MV-4-11 (cell line): Measurements from ENCODE around the gene IFNAR1.
"Not testable (repeated sequence)": the region's sequence is repeated elsewhere in the genome, so short reads cannot be mapped to it uniquely, and the experiment has no call there.

ENCODE experiments used
- DNase-seq: peaks from one replicate; lab custom pipeline; 2025; lab: John Stamatoyannopoulos, UW

Gene IFNAR1

GRCh38 chr21:33308586-33309490, 15.9 kb upstream of the IFNAR1 start:
- DNase-seq = peak; percentile 96

GRCh38 chr21:33309778-33310177, 15.0 kb upstream of the IFNAR1 start:
- no peak for DNase-seq

GRCh38 chr21:33312121-33312520, 12.6 kb upstream of the IFNAR1 start:
- DNase-seq = peak; percentile 34

GRCh38 chr21:33313183-33313582, 11.6 kb upstream of the IFNAR1 start:
- DNase-seq = peak; percentile 55

- DNase-seq = no peak
Observed at GRCh38 chr21:33313611-33314010, 11.2 kb upstream of the IFNAR1 start.

GRCh38 chr21:33314111-33314510, 10.7 kb upstream of the IFNAR1 start:
- DNase-seq = no peak

GRCh38 chr21:33315946-33316710, 8.6 kb upstream of the IFNAR1 start:
- DNase-seq = no peak

- DNase-seq = peak; percentile 56
Observed at GRCh38 chr21:33317145-33317544, 7.6 kb upstream of the IFNAR1 start.

GRCh38 chr21:33317786-33318486, 6.8 kb upstream of the IFNAR1 start:
- DNase-seq = no peak

- not testable (repeated sequence) for DNase-seq
Observed at GRCh38 chr21:33321005-33321404, 3.8 kb upstream of the IFNAR1 start.

- DNase-seq = not testable (repeated sequence)
Observed at GRCh38 chr21:33323610-33324009, 1.2 kb upstream of the IFNAR1 start.

- peak; percentile 43 for DNase-seq
Observed at GRCh38 chr21:33325222-33326067, 675 bp downstream of the IFNAR1 start.

- no peak for DNase-seq
Observed at GRCh38 chr21:33327326-33327725, 2.6 kb downstream of the IFNAR1 start.

- DNase-seq = no peak
Observed at GRCh38 chr21:33327792-33328433, 3.1 kb downstream of the IFNAR1 start.

GRCh38 chr21:33330726-33331125, 6.0 kb downstream of the IFNAR1 start:
- no peak for DNase-seq

GRCh38 chr21:33332143-33332542, 7.4 kb downstream of the IFNAR1 start:
- DNase-seq = no peak

- DNase-seq = no peak
Observed at GRCh38 chr21:33334191-33334590, 9.4 kb downstream of the IFNAR1 start.

- no peak for DNase-seq
Observed at GRCh38 chr21:33334824-33335223, 10.1 kb downstream of the IFNAR1 start.

- DNase-seq = no peak
Observed at GRCh38 chr21:33339135-33339534, 14.4 kb downstream of the IFNAR1 start.

- DNase-seq = peak; percentile 25
Observed at GRCh38 chr21:33339918-33340317, 15.1 kb downstream of the IFNAR1 start.

GRCh38 chr21:33345751-33346238, 21.0 kb downstream of the IFNAR1 start:
- no peak for DNase-seq
